Activated gamma-delta T cell treated with Interleukin-2 at 50 U/mL for 16 hours (primary cell): ENCODE results near the gene DRAM1.
"Not testable (repeated sequence)": the region's sequence is repeated elsewhere in the genome, so short reads cannot be mapped to it uniquely, and the experiment has no call there.

Experiments
- DNase-seq: peaks from one replicate; pipeline ENCODE4 v3.0.0-alpha.2; 2020

The DRAM1 gene

DNA sequence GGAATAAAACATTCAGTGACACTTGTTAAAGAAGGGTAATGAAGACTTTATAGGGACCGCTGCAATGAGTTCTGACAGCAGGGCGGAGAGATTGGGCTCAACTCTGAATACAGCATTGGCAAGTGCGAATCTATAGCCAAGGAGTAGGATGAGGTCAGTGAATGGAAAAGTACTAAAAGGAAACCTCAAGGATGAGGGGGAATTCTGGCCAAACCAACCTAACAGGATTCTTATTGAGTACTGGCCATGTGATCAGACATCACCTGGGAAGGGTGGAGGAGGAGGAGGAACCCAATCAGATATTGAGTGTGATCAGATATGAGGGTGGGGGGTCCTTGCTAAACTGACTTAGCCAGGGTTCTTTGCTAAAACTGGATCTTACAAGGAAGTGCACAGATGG is 31.0 kb downstream of the DRAM1 start:
- DNase-seq: no peak

GRCh38 chr12:101909646-101910045 is 32.3 kb downstream of the DRAM1 start:
- no peak for DNase-seq

GRCh38 chr12:101915841-101916240 is 38.5 kb downstream of the DRAM1 start:
- DNase-seq: no peak

GRCh38 chr12:101918805-101919204 is 41.4 kb downstream of the DRAM1 start:
- DNase-seq: not testable (repeated sequence)

DNA sequence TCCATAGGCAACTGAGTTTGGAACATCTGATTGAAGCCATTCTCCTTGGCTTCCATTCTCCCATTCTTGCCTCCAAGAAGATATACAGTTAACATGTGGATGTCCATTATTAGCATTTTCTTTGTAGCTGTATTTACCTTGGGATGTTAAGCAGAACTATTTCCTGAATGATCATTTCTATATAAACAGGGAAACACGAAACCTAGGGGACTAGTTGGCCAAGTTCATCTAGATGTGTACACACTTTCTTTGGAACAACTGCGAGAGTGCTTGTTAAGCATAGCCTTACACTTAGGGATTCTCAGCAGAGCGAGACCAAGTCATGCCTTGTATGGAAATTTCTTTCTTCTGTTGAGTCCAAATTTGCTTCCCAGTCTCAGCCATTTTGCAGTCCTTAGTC is 42.1 kb downstream of the DRAM1 start:
- DNase-seq: no peak

- no peak for DNase-seq
Observed at GRCh38 chr12:101920906-101921305, 43.5 kb downstream of the DRAM1 start.

GRCh38 chr12:101923045-101923718 is 45.8 kb downstream of the DRAM1 start:
- DNase-seq: no peak

GRCh38 chr12:101924618-101925017 is 47.2 kb downstream of the DRAM1 start:
- no peak for DNase-seq

- DNase-seq: no peak
Observed at GRCh38 chr12:101925361-101925760, 48.0 kb downstream of the DRAM1 start.

DNA sequence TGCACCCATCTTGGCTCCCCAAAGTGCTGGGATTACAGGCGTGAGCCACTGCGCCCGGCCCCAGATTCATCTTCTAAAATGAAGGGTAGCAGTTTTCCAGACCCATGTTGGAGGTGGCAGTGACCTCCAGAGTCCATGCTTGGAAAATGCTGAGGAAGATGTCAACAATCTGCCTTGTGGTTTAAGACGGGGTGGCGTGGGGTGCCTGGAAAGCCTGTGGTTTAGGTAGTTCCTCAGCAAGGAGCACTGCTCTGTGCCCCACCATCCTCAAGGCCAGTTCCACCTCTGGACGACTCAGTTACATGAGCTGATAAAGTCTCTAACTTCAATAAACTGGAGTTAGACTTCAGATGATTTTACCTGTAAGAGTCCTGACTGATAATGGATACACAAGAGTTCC is 48.6 kb downstream of the DRAM1 start:
- DNase-seq: no peak

DNA sequence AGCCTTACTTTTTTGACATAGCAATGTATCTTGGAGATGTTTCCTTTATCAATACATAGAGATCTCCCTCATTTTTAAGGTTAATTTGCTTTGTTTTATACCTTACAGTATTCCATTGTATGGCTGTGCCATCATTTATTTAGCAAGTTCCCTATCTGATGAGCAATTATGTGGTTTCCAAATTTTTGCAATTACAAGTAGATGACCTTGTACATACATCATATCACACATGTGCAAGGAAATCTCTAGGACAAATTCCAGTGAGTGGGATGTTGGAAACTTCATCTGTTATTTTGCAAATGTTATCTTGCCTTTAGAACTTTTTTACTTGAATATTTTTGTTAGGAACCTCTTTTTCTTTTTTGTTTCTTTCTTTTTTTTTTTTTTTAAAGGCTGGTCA is 49.7 kb downstream of the DRAM1 start:
- DNase-seq: no peak

GRCh38 chr12:101927999-101928398 is 50.6 kb downstream of the DRAM1 start:
- DNase-seq: no peak

- DNase-seq: no peak
Observed at GRCh38 chr12:101928556-101928955, 51.2 kb downstream of the DRAM1 start.

- DNase-seq: no peak
Observed at GRCh38 chr12:101929365-101930041, 52.1 kb downstream of the DRAM1 start.

- DNase-seq: no peak
Observed at GRCh38 chr12:101931498-101932326, 54.3 kb downstream of the DRAM1 start.

DNA sequence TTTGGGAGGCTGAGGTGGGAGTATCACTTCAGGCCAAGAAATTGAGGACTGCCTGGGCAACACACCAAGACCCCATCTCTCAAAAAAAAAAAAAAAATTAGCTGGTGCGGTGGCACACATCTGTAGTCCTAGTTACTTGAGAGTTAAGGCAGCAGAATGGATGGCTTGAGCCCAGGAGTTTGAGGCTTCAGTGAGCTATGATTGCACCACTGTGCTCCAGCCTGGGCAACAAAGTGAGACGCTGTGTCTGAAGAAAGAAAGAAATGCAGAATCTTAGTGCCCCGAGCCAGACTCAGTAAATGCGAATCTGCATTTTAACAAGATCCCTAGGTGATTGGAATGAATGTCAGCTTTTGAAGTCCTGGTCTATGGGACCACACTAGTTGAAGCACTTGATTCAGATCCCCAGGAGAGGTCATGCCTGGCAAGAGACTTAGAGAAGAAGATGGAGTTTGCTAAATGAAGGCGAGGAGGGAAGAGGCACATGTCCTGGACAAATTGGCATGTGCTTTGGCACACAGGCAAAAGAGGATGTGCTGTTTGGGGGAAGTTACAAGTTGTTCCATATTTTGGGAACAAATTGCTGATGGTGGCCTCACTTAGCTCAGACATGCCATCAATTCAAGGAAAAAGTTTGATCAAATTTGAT is 56.6 kb downstream of the DRAM1 start:
- DNase-seq: no peak

- no peak for DNase-seq
Observed at GRCh38 chr12:101935890-101936746, 58.7 kb downstream of the DRAM1 start.

- DNase-seq: no peak
Observed at GRCh38 chr12:101939306-101939705, 61.9 kb downstream of the DRAM1 start.

DNA sequence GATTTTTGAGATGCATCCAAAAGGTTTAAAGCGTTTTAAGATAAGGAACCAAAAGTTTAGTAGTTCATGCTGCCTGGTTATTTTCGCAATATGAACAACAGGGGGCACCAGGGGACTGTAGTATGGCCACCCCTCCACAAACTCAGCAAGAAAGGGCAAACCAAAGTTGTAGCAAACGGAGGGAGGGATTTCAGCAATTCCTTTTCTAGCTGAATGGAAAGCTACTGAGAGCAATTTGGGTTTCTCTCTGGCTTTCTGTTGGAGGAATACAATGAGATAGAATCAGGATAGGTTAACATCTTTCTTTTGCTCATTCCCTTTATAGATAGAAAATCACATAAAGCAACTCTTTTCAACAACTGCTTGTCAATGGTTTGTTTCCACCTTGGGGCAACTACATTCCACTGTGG is 62.5 kb downstream of the DRAM1 start:
- peak; percentile 50 for DNase-seq

DNA sequence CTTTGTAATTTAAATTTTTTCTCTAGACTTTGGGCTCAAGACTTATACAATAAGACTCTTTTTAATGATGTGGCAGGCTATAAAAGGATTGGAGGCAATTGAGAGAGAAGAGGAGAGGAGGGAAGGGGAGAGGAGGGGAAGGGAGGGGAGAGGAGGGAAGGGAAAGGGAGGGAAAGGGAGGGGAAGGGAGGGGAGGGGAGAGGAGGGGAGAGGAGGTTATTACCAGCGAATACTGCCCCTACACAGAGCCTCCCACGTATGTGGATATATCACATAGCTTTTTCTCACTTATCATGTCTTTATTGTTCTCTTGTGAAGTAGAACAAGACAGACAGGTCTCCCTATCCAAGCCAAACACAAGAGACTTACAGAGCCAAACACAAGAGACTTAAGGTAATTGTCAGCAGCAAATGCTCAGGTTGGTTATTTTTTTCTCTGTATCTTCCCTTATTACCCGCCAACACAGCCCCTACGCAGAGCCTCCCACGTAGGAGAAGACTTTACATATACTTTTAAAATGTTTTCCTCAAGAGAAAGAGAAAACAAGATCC is 63.1 kb downstream of the DRAM1 start:
- DNase-seq: no peak

GRCh38 chr12:101941306-101942249 is 64.2 kb downstream of the DRAM1 start:
- no peak for DNase-seq
